Liver (tissue), 3 donors: ENCODE data around the gene TRIO.

Experiments
- ATF3 ChIP-seq: IDR thresholded peaks from 2 replicates; pipeline ENCODE4 v1.6.1; 2016; ENCODE audit warnings: antibody characterized with exemption
- CTCF ChIP-seq: fragments of 150-350 bp; IDR thresholded peaks from 2 replicates; pipeline ENCODE4 v1.5.1; 2017; ENCODE audit warnings: improper control_type of control experiment, low read depth, low read length; ENCODE audit not compliant: missing input control
- FOXA2 ChIP-seq: IDR thresholded peaks from 2 replicates; pipeline ENCODE4 v1.6.1; 2016; ENCODE audit warnings: antibody characterized with exemption
- JUND ChIP-seq, 2 donors: IDR thresholded peaks; 2 replicates each; pipeline ENCODE4 v1.6.1; 2016; ENCODE audit warnings: antibody characterized with exemption in 2 of 2
- NR2F2 ChIP-seq: IDR thresholded peaks from 2 replicates; pipeline ENCODE4 v1.6.1; 2016; ENCODE audit warnings: antibody characterized with exemption
- RAD21 ChIP-seq, 2 donors: IDR thresholded peaks; 2 replicates each; pipeline ENCODE4 v1.6.1; 2016; ENCODE audit warnings: antibody characterized with exemption in 2 of 2, mild to moderate bottlenecking in 2 of 2
- TAF1 ChIP-seq: conservative IDR thresholded peaks from 2 replicates; pipeline ENCODE4 v1.6.1; 2016; ENCODE audit warnings: antibody characterized with exemption, mild to moderate bottlenecking
- YY1 ChIP-seq: IDR thresholded peaks from 2 replicates; pipeline ENCODE4 v1.6.1; 2016; ENCODE audit warnings: antibody characterized with exemption, mild to moderate bottlenecking
- TF ChIP-seq, protein P1 (sequence below): IDR thresholded peaks from 2 replicates; pipeline ENCODE4 v1.6.1; 2016; ENCODE audit warnings: antibody characterized with exemption
- donor health status: healthy.
- donor health status: healthy.

DNA sequence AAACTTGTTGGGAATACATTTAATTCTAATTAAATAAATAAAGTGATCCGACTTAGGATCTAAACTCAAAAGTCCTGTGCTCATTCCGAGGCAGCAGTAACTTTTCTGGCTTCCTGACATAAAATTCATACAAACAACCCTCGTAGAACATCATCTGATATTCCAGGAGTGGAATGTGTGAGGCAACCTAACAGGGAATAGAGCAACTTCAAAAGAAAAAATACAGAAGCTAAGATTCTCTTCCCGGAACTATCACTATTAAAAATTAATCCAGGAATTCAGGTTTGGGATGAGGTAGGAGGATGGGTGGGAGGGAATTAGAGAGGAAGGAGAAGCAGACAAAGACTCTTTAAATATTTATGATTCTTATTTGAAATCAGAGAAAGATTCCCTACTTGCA, 32.9 kb upstream of the TRIO start:
- TF ChIP-seq, protein P1, sequence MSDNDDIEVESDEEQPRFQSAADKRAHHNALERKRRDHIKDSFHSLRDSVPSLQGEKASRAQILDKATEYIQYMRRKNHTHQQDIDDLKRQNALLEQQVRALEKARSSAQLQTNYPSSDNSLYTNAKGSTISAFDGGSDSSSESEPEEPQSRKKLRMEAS, result no peak
- no peak for TF ChIP-seq CTCF
- TF ChIP-seq YY1, result no peak
- TF ChIP-seq ATF3, result no peak
- TF ChIP-seq FOXA2, result no peak
- no peak for TF ChIP-seq TAF1
- TF ChIP-seq JUND (IDR thresholded peaks at IDR 0.05), result no peak
- TF ChIP-seq RAD21 (IDR thresholded peaks at IDR 0.05), result no peak
- TF ChIP-seq NR2F2, result no peak
